NCI-H2081 treated with DMSO at 0.1 percent for 48 hours (cell line): ENCODE results near the gene MYO10.

Source experiments
- DNase-seq: peaks from one replicate; lab custom pipeline; 2025; lab: John Stamatoyannopoulos, UW

Gene MYO10

DNA sequence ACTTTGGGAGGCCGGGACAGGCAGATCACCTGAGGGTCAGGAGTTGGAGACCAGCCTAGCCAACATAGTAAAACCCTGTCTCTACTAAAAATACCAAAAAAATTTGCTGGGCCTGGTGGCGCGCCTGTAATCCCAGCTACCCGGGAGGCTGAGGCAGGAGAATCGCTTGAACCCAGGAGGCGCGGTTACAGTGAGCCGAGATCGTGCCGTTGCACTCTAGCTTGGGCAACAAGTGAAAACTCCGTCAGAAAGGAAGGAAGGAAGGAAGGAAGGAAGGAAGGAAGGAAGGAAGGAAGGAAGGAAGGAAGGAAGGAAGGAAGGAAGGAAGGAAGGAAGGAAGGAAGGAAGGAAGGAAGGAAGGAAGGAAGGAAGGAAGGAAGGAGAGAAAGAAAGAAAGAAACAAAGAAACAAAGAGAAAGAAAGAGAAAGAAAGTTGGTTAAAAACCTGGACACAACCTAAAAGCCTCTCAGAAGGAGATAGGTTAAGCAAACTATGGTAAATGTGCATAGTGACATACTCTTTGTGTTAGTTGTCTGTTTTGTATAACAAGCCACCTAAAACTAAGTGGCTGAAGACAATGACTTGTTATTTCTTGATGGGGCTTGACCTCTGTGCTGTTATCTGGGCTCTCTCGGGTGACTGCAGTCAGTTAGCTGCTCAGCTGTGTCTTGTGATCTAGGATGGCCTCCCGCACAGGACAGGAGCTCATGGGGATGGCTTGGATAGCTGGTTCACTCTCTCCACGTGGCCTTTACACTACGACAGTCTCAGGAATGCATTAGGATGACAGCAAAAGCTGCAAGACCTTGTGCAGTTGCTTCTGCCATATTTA is 8.0 kb upstream of the MYO10 start:
- no peak for DNase-seq

DNA sequence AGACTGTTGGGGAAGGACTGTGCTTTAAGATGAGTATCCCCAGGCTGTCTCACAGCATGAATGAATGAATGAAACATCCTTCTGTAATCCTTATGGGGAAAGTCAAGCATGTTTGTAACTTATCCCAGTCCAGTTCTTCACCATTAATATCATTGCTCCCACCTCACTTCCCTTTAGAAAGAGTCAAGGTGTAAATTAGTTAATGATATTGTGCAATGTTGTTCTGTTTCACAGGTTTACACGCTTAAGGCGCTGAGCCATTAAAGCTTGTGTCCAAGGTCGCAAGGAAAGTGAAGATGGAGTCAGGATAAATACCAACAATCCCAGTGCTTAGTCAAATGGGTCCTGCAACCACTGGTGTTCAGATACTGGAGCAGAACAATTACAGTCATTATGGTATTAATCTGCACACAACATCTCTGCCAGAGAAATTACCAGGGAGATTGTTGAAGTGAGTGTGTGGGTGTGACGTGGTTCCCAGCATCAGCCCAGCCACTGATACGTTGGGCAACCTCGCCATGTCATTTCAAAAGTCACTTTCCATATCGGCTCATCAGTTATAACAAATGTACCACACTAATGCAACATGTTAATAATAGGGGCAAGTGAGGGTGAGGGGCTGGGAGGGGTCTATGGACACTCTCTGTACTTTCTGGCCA is 1.5 kb upstream of the MYO10 start:
- DNase-seq, result no peak

DNA sequence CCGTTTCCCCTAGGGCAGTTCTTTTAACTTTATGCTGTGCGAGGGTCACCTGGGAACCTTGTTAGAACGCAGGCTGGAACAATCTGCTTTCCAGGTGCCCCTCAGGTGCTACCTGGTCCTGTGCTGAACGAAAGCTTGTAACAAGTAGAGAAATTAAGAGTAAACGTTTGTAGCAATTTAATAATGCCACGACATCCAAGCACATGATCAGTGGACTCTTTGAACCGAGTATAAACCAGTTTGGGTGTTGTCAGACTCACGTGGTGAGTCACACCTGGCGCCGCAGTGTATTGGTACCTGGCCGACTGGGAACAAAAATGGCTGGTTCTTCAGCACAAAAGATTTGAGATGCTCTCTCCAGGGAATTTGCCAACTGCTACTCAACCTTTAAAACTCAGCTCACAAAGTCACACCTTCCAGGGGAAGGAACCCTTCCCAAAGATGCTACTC is 926 bp upstream of the MYO10 start:
- DNase-seq, result no peak

DNA sequence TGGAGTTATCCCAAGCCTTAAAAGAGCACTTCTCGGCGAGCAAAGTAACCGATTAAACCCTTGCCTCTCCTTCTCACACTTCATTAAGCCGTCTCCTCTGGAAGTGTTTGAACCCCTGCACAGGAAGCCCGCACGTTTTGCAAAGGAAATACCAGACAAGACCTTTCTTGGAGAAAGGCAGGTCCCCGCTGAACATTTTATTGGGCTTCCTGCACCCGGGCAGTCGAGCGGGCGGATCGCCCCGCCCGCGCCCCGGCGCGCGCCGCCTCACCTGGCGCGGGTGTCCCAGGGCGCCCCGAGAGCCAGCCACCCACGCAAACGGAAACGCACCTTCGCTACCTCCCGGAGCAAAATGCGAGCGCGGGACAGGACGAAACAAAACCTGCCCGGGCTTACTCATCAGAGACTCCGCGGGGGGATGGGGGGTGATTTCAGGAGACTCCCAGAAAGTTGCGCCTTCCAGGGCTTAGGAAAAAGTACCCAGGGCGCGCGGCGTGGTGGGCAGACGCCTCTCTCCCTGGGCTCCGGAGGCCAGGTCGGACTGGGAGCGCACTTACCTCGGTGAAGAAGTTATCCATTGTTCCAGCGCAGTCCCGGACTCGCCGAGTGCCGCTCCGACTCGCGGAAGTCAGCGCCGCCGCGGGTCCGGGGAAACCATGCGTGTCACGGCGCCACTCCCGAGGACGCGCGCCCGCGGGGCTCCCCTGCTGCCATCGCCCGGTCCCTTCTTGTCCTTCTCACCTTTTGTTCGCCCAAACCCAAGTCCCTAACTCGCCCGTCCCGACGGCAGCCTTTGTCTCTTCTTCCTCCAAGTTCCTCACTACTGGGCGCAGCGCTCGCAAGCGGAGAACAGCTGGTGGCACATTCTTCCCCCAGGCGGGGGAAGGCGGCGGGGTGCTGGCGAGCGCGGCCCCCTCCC is 598 bp downstream of the MYO10 start:
- no peak for DNase-seq

DNA sequence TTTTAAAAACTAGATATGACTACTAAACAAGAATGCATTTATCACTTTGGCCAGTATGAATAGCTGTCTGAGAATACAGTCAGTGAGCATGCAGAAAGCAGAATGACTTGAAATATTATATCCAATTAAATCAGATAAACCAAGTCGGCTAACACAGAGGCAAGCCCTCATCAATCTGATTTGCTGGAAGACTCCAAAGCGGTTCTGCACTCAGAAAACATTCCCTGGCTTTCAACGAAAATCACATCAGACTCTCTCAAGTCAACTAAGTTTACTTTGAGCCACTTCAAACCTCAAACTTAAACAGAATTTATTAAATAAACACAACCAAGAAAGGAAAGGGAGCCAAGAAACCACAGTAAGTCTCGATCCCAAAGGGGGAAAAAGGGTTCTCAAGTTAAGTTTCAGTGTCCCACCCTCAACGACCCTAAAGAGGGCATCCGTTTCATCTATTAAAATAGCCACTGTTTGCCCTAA is 1.4 kb downstream of the MYO10 start:
- DNase-seq, result no peak

DNA sequence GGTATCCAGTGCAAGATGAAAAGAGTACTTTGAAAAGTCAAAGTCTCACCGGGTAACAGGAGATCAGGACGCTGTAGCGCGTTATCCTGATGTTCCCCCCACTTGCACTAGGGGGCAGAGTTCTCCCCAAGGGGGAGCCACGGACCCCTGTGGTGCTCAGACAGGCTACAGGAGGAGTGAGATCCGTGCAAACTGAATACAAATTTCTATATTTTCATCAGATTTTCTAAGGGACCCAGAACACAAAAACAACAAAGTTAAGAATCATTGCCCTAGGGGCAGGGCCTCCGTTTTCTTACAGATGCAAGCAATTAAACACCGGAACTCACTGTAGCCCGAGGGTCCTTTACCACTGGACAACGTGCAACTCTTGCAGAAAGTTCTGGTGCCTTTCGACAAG is 2.0 kb downstream of the MYO10 start:
- no peak for DNase-seq

DNA sequence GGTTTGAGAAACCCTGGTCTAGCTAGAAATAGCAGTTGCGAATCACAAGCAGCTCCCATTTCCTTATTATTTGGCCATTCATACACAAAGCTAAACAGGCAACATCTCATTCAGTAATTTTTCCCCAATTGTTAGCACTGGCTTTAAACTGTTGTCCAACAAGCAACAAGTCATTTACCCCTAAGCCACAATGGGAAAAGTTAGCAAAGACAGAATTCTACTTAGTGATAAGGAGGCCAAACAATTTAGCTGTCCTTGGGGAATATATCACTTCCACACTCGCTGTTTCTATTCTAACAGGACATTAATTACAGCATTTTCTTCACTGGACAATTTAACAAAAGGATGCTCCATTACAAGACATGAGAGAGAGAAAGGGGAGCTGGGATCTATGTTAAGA is 2.8 kb downstream of the MYO10 start:
- DNase-seq, result no peak

DNA sequence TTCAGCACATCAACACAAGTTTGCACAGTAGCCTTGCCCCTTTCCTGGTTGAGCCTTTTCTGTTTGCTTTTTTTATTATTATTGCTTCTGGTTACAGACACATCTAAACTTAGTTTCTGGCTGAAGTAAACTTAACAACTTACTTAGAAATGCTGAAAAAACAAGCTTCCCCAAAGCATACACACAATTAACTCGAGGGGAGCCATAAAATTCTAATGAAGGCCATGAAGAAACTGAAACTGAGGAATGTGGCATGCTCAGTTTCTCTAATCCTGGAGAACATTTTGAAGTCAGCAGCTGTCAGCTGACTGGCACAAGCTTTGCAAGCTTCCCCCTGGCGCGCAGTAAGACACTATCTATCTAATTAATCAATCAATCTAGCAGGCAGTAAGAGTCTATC is 3.7 kb downstream of the MYO10 start:
- no peak for DNase-seq

DNA sequence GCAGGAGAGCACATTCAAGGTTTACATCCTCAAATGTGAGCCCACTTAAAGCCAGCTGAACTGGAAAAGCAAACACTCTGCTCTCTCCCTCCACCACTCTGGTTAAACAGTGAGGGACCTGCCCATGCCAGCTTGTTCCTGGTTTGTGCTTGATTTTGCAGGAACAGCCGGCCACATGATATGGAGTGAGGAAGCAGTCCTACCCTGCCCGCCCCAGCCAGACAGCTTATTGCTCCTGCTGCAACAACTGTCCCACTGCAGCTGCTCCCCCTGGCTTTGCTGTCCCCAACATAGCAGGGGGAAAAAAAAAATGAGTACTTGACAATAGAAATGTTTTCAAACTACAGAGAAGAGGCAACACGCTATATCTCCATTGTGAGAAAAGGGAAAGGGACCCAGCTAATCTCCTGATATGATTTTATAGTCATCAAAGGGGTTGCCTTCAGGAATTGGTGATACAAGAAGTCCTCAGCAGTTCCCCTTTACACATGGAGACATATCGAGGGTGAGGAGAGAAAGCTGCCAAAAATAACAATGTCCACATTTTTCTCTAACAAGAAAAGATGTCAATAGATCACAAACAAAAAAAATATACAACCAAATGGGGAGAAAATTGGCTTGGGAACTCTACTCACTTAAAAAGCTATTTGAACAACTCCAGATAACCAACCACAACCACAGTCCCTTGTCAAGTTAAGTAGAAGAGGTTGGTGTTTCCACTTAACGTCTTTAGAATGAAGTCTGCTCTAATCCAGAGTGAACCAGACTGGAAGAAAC is 4.6 kb downstream of the MYO10 start:
- DNase-seq, result peak; percentile 53

DNA sequence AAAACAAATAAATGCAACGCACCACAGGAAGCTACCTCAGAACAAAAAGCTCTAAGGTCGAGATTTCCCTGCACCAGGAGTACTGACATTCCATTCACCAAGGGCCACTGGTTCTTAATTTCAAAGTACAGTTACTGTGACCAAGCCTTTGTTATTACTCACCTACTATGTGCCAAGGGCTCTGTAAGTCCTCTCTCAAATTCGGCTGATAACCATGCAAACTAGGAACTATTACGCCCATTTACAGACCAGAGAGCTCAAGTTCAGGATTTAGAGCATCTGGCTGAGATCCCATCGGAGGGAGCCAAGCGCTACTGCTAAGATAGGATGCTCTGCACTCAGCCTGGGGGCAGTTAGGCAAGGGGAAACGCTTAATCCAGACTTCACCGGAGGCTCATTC is 5.6 kb downstream of the MYO10 start:
- DNase-seq, result no peak

DNA sequence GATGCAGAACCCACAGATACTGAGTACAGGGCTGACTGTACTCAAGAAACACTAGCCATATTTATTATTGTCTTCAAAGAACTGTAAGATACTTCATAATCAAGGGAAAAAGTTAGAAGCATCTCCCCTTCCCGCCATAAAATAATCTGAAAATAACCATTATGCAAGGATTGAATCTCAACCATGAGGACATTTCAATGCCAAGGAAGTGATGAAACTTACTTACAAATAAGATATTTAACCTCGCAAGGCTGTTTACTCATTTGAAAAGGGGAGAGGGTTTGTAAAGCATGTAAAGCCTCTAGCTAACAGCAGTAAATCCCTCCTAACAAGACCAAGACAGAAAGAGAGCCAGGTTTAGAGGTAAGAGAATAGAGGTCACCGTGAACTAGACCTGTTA is 6.3 kb downstream of the MYO10 start:
- DNase-seq, result no peak

DNA sequence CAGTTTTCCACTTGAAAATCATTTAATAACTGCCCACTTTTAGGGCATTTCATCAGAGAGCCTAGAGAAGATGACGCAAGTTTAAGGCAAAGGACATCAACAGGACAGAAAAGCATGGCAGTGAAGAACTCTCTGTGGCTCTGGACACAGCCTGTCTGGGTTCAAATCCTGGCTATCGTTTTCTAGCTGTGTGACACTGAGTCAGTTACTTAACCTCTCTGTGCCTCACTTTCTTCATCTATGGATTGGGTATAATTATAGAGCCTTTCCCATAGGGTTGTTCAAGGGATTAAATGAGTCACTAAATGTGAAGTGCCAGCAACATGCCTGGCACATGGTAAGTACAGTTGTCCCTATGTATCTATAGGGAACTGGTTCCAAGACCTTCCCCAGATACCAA is 6.7 kb downstream of the MYO10 start:
- no peak for DNase-seq

DNA sequence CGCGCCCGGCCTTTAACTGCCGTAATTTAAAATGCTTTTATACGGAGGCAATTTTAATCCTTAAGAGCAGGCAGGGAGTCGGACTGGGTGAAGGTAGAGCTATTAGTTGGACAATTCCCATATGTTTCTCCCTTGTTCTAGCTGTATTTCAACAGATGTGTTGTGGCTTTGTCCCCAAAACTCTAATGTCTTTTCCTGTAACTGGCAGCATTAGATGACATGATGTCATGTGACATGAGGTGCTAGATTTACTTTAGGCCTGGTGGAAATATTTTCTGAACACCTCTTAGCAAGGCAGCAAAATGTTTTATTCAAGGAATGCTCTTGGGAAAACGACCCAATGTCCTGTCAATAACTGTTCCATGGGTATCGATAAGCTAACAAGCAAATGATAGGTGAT is 8.5 kb downstream of the MYO10 start:
- DNase-seq, result no peak

DNA sequence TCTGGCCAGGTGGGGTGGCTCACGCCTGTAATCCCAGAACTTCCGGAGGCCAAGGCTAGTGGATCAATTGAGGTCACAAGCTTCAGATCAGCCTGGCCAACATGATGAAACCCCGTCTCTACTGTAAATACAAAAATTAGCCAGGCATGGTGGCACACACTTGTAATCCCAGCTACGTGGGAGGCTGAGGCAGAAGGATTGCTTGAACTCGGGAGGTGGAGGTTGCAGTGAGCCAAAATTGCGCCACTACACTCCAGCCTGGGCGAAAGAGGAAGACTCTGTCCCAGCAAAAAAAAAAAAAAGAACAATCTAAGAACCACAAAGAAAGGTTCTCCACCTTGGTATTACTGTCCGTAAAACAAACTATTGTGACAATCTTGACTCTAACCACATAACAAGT is 9.7 kb downstream of the MYO10 start:
- DNase-seq, result no peak

DNA sequence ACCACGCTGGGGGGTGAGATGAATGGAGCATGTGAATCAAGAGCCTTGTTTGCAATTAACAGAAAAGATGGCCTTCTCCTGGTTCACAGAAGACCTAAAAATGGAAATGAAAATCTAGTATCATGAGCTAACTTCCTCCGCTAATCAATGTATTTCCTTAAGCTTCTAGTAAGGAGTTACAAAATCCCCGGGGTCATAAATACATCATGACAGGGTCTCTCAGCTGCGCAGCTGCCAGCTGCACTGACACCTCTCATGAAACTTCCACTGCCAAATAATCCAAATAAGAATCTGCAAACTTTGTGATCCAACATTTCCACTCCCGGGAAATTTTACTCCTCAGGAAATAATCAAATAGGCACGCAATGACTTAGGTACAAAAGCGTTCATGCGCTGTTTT is 11.9 kb downstream of the MYO10 start:
- DNase-seq, result no peak

DNA sequence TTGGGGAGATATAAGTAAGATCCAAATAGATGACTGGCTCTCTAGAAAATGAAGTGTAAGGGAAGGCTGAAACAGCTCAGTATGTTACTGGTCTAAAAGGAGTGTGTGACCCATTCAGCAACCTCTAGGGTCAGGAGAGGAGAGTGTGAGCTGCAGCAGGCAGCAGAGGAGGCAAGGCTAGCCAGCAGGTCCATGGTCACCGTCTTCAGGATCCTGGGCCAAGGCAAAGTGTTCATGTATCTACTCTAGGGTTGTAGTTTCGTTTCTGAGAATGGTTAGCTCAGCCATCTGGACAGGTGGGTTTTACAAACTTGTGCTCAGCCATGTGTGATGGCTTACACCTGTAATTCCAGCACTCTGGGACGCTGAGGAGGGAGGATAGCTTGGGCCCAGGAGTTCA is 13.7 kb downstream of the MYO10 start:
- DNase-seq, result no peak

DNA sequence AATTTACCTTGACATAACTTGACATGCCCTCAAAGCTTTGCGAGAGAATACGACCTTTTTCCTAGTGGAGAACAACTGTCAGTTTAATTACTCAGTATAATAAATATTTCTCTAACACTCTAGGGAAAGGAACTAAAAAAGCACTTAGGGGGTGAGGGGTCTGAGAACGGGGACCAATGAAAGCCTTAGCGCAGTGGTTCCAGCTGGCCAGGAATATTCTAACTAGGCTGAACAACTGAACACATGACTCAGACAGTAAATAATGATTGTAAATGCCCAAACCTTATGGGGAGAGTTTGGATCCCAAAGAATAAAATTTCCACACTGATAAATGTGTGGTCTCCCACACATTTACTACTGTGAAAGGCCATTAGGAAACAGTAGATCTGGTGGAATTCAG is 14.9 kb downstream of the MYO10 start:
- DNase-seq, result no peak

DNA sequence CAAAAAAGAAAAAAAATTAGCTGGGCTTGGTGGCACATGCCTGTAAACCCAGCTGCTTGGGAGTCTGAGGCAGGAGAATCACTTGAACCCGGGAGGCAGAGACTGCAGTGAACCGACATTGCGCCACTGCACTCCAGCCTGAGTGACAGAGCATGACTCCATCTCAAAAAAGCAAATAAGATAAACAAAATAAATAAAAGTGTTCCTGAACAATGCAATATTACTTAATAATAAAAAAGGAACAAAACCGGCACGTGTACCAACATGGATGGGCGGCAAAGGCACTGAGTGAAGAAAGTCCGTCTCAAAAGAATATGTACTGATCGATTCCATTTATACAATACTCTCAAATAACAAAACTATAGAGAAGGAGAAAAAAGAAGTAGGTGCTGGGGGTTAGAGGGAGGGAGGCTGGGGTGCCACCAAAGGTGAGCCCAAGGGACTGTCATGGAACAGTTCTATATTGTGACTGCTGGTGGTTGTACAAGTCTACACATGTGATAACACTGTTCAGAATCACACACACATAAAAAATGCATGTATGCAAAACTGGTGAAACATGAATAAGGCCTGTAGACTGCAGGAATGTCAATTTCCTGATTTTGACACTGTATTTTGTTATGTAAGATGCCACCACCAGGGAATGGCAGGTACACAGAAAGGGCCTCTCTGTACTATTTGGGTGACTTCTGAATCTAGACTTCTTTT is 15.8 kb downstream of the MYO10 start:
- DNase-seq, result no peak

DNA sequence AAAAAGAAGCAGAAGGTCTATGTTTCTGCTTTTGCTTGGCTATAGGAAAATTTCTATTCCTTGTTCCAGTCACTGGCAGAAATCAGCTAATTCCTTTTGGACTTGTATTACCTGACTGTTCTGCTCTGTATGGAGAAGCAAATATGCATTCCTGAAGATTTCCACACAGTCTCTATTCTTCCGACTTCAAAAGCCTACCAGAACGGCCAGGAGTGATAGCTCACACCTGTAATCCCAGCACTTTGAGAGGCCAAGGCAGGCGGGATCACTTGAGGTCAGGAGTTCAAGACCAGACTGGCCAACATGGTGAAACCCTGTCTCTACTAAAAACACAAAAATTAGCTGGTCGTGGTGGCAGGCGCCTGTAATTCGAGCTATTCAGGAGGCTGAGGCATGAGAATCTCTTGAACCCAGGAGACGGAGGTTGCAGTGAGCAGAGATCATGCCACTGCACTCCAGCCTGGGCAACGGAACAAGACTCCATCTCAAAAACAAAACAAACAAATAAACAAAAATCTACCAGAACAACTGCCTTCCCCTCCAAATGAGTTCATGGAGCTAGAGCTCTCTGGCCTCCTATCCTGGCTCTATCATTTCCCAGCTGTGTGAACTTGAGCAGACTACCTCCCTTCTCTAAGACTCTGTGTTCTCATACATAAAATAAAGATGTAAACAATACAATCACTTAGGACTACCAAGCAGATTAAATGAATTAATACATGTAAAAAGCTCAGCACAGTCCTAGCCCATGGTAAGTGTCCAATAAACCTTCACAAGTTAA is 17.0 kb downstream of the MYO10 start:
- DNase-seq, result no peak

DNA sequence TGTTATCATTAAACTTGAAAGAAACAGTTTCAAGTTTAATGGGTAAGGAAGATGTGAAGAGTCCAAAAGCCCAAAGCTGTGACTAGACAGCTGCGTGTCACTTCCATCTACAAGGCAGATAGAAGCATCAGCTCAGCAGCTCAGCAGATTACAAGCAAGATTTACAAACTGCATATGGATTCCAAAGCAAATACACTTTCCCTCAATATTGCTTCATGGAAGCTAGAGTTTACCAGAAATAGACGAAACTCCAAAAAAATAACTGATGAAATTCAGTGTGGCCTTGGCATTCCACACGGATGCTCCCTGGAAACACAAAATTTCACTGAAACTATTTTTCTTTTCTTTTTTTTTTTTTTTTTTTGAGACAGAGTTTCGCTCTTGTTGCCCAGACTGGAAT is 17.9 kb downstream of the MYO10 start:
- no peak for DNase-seq
